Measurements from ENCODE around the gene REN.

Gene REN

GRCh38 chr1:204204944-204205343 lies 38.8 kb upstream of the REN start:
- H3K27ac ChIP-seq = no peak overlapping the region
- TF ChIP-seq CTCF (IDR thresholded peaks at IDR 0.05) = no peak
- no peak for TF ChIP-seq ZFX (IDR thresholded peaks at IDR 0.05; ENCODE audit: borderline replicate concordance)

GRCh38 chr1:204203206-204203767 lies 37.1 kb upstream of the REN start:
- H3K27ac ChIP-seq = no peak overlapping the region
- TF ChIP-seq ZFX (IDR thresholded peaks at IDR 0.05; ENCODE audit: borderline replicate concordance) = no peak
- TF ChIP-seq CTCF (IDR thresholded peaks at IDR 0.05) = no peak

GRCh38 chr1:204202481-204202880 lies 36.3 kb upstream of the REN start:
- no peak for TF ChIP-seq ZFX (IDR thresholded peaks at IDR 0.05; ENCODE audit: borderline replicate concordance)
- no peak for TF ChIP-seq CTCF (IDR thresholded peaks at IDR 0.05)

GRCh38 chr1:204201348-204202040 lies 35.4 kb upstream of the REN start:
- TF ChIP-seq ZFX (IDR thresholded peaks at IDR 0.05; ENCODE audit: borderline replicate concordance) (no peak), CTCF (IDR thresholded peaks at IDR 0.05) (no peak)
- H3K27ac ChIP-seq = no peak overlapping the region

More at GRCh38 chr1:204202481-204202880, 36.3 kb upstream of the REN start:
- H3K27ac ChIP-seq = no peak overlapping the region

- no peak for TF ChIP-seq ZFX (IDR thresholded peaks at IDR 0.05; ENCODE audit: borderline replicate concordance)
- no peak for TF ChIP-seq CTCF (IDR thresholded peaks at IDR 0.05)
Measured at GRCh38 chr1:204199579-204199978, 33.4 kb upstream of the REN start.

GRCh38 chr1:204198348-204199340 lies 32.5 kb upstream of the REN start:
- H3K27ac ChIP-seq = no peak overlapping the region

More at GRCh38 chr1:204199579-204199978, 33.4 kb upstream of the REN start:
- H3K27ac ChIP-seq = no peak overlapping the region

More at GRCh38 chr1:204198348-204199340, 32.5 kb upstream of the REN start:
- TF ChIP-seq CTCF (IDR thresholded peaks at IDR 0.05) (no peak), ZFX (IDR thresholded peaks at IDR 0.05; ENCODE audit: borderline replicate concordance) (no peak)

Data from 22Rv1 (cell line).